H9 (cell line): Measurements from ENCODE around the gene CCM2L. TPM values are rescaled to one million over a fixed set of nuclear protein-coding genes. Genes with fewer than 3 reads are reported as not detected.

ENCODE experiments used
- DNase-seq: peaks from one replicate; pipeline ENCODE4 v3.0.0-alpha.2; 2017
- H2AFZ ChIP-seq: one replicate; pipeline ENCODE4 v1.6.1; 2013; ENCODE audit warnings: mild to moderate bottlenecking, low read length, control low read depth, moderate library complexity
- H2AK5ac ChIP-seq: 2 replicates; pipeline ENCODE4 v1.6.1; 2013; ENCODE audit warnings: low read length, control low read depth, mixed read lengths; ENCODE audit not compliant: insufficient read length
- H2BK120ac ChIP-seq: one replicate; pipeline ENCODE4 v1.6.1; 2013; ENCODE audit warnings: low read depth, mild to moderate bottlenecking, low read length, control low read depth, inconsistent platforms; ENCODE audit not compliant: poor library complexity, severe bottlenecking
- H2BK12ac ChIP-seq: 2 replicates; pipeline ENCODE4 v1.6.1; 2013; ENCODE audit warnings: low read length, control low read depth, mixed read lengths, low read depth; ENCODE audit not compliant: insufficient read length
- H2BK15ac ChIP-seq: 2 replicates; pipeline ENCODE4 v1.6.1; 2013; ENCODE audit warnings: low read depth, low read length, control low read depth
- H2BK20ac ChIP-seq: one replicate; pipeline ENCODE4 v1.6.1; 2013; ENCODE audit warnings: low read depth, mild to moderate bottlenecking, low read length, control low read depth, inconsistent platforms; ENCODE audit not compliant: poor library complexity, severe bottlenecking
- H2BK5ac ChIP-seq: 2 replicates; pipeline ENCODE4 v1.6.1; 2013; ENCODE audit warnings: low read length, control low read depth, mixed read lengths; ENCODE audit not compliant: insufficient read length
- H3K14ac ChIP-seq: 2 replicates; pipeline ENCODE4 v1.6.1; 2013; ENCODE audit warnings: low read length, control low read depth; ENCODE audit not compliant: insufficient read depth
- H3K18ac ChIP-seq: 2 replicates; pipeline ENCODE4 v1.6.1; 2013; ENCODE audit warnings: low read depth, mild to moderate bottlenecking, mixed read lengths, low read length, control low read depth; ENCODE audit not compliant: insufficient read length
- H3K23ac ChIP-seq: 2 replicates; pipeline ENCODE4 v1.6.1; 2013; ENCODE audit warnings: low read length, control low read depth, mixed read lengths, low read depth; ENCODE audit not compliant: insufficient read length
- H3K23me2 ChIP-seq: 2 replicates; pipeline ENCODE4 v1.6.1; 2013; ENCODE audit warnings: low read depth, mild to moderate bottlenecking, mixed read lengths, low read length, control low read depth; ENCODE audit not compliant: insufficient read length, poor library complexity, severe bottlenecking
- H3K27ac ChIP-seq: 2 replicates; pipeline ENCODE4 v1.5.1; 2013; ENCODE audit warnings: low read length, control low read depth, mixed read lengths, low read depth; ENCODE audit not compliant: insufficient read length
- H3K27me3 ChIP-seq: 2 replicates; pipeline ENCODE4 v1.6.1; 2013; ENCODE audit warnings: low read length, control low read depth, inconsistent platforms; ENCODE audit not compliant: insufficient read depth
- H3K4ac ChIP-seq: 2 replicates; pipeline ENCODE4 v1.6.1; 2013; ENCODE audit warnings: low read depth, mild to moderate bottlenecking, control low read depth, inconsistent platforms, low read length, moderate library complexity
- H3K4me1 ChIP-seq: 2 replicates; pipeline ENCODE4 v1.6.1; 2013; ENCODE audit warnings: low read length, control low read depth, inconsistent platforms; ENCODE audit not compliant: insufficient read depth
- H3K4me2 ChIP-seq: 2 replicates; pipeline ENCODE4 v1.6.1; 2013; ENCODE audit warnings: low read length, control low read depth, mixed read lengths; ENCODE audit not compliant: insufficient read length, insufficient read depth
- H3K56ac ChIP-seq: 2 replicates; pipeline ENCODE4 v1.6.1; 2013; ENCODE audit warnings: low read depth, mild to moderate bottlenecking, mixed read lengths, low read length, control low read depth; ENCODE audit not compliant: insufficient read length
- H3K79me1 ChIP-seq: 2 replicates; pipeline ENCODE4 v1.6.1; 2013; ENCODE audit warnings: low read depth, mild to moderate bottlenecking, moderate library complexity, low read length, control low read depth, inconsistent platforms; ENCODE audit not compliant: insufficient read depth, poor library complexity, severe bottlenecking
- H3K79me2 ChIP-seq: 2 replicates; pipeline ENCODE4 v1.6.1; 2013; ENCODE audit warnings: low read length, control low read depth, inconsistent platforms; ENCODE audit not compliant: insufficient read depth
- H3K9ac ChIP-seq: 2 replicates; pipeline ENCODE4 v1.6.1; 2013; ENCODE audit warnings: low read length, control low read depth, mixed read lengths; ENCODE audit not compliant: insufficient read length; ENCODE audit errors: extremely low read depth
- H3K9me3 ChIP-seq: one replicate; pipeline ENCODE4 v1.6.1; 2013; ENCODE audit warnings: low read depth, low read length, inconsistent platforms; ENCODE audit not compliant: control insufficient read depth
- H3T11ph ChIP-seq: one replicate; pipeline ENCODE4 v1.6.1; 2013; ENCODE audit warnings: mild to moderate bottlenecking, low read length, control low read depth, inconsistent platforms
- H4K20me1 ChIP-seq: one replicate; pipeline ENCODE4 v1.6.1; 2013; ENCODE audit not compliant: control insufficient read depth, insufficient read length, insufficient read depth
- H4K5ac ChIP-seq: 2 replicates; pipeline ENCODE4 v1.6.1; 2013; ENCODE audit warnings: low read depth, mild to moderate bottlenecking, mixed read lengths, low read length, control low read depth; ENCODE audit not compliant: insufficient read length
- H4K8ac ChIP-seq: replicated peaks from 2 replicates; pipeline ENCODE4 v1.6.1; 2013; ENCODE audit warnings: low read length, control low read depth, mixed read lengths, low read depth; ENCODE audit not compliant: insufficient read length
- H4K91ac ChIP-seq: 2 replicates; pipeline ENCODE4 v1.6.1; 2013; ENCODE audit warnings: low read depth, mild to moderate bottlenecking, moderate library complexity, mixed read lengths, low read length, control low read depth; ENCODE audit not compliant: insufficient read length
- H3K27ac Mint-ChIP-seq, 3 experiments: 2 replicates in 2 of 3; 3 replicates in 1 of 3; pipeline ENCODE4 v1.8.0; 2020 to 2021; ENCODE audit warnings: mixed read lengths in 3 of 3, mild to moderate bottlenecking in 1 of 3, moderate library complexity in 1 of 3
- H3K27me3 Mint-ChIP-seq: 2 replicates; pipeline ENCODE4 v1.8.0; 2021; ENCODE audit warnings: low read depth, mild to moderate bottlenecking, moderate library complexity, mixed read lengths
- H3K36me3 Mint-ChIP-seq, 3 experiments: 2 replicates in 2 of 3; 3 replicates in 1 of 3; pipeline ENCODE4 v1.8.0; 2020 to 2021; ENCODE audit warnings: low read depth in 3 of 3, mixed read lengths in 3 of 3; ENCODE audit not compliant: insufficient read depth in 1 of 3
- H3K4me1 Mint-ChIP-seq, 2 experiments: 2 replicates each; pipeline ENCODE4 v1.8.0; 2020; ENCODE audit warnings: mixed read lengths in 2 of 2
- H3K4me3 Mint-ChIP-seq, 2 experiments: 2 replicates in 1 of 2; 3 replicates in 1 of 2; pipeline ENCODE4 v1.8.0; 2020 to 2021; ENCODE audit warnings: mild to moderate bottlenecking in 2 of 2, mixed read lengths in 2 of 2, moderate library complexity in 1 of 2
- H3K9me3 Mint-ChIP-seq, 2 experiments: 2 replicates in 1 of 2; 3 replicates in 1 of 2; pipeline ENCODE4 v1.8.0; 2020; ENCODE audit warnings: mild to moderate bottlenecking in 2 of 2, mixed read lengths in 2 of 2, moderate library complexity in 1 of 2
- CTCF ChIP-seq: fragments of 200-600 bp; sonication (generic); conservative IDR thresholded peaks from 3 replicates; pipeline ENCODE4 v1.8.0; 2021; ENCODE audit warnings: antibody characterized with exemption, mild to moderate bottlenecking
- WGBS: extraction: QIAGEN DNeasy Blood & Tissue Kit; methylation state at CpG from one replicate; pipeline ENCODE4 v1.1.7; 2013; ENCODE audit warnings: missing lambda C conversion rate, low lambda C conversion rate, mixed read lengths; ENCODE audit not compliant: insufficient read length; ENCODE audit errors: extremely low coverage; 5-methylcytosine and 5-hydroxymethylcytosine counted together
- total RNA-seq: library from RNA; stranded (reverse); gene quantifications from 2 replicates; pipeline ENCODE4 v1.2.1, GENCODE V29; 2021

CCM2L gene
- total RNA-seq, 1 experiment from 2014 or later: 4.6 TPM

DNA sequence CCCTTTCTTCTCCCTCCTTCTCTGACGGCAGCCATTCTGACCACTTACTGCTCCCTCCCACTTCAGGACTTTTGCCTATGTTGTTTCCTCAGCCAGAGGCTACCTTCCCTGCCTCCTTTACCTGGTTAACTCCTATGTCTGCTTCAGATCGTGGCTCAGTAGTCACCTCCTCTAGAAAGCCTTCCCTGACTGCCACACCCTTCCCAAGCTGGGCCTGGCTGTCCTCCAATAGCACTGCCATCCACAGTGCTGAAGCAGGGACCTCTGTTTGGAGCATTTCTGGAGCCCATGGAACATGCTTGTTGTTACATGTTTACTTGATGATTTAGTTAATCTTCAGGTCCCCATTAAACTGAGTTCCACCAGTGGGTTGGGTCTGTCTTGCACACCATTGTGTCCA, 28.5 kb upstream of the CCM2L start:
- Histone ChIP-seq H2BK20ac (no peak overlapping the region), H3K4me2 (no peak overlapping the region), H3K79me1 (no peaks in the 10 kb centered on the region), H3K27ac (no peak overlapping the region), H3K9me3 (no peaks in the 10 kb centered on the region), H2AK5ac (no peak overlapping the region), H2BK5ac (no peak overlapping the region), H3K14ac (no peak overlapping the region), H3K79me2 (no peaks in the 10 kb centered on the region), H2BK12ac (no peak overlapping the region), H4K8ac (no peak overlapping the region), H2BK15ac (no peak overlapping the region), H3K23me2 (no peaks in the 10 kb centered on the region), H3K27me3 (no peaks in the 10 kb centered on the region), H4K20me1 (no peaks in the 10 kb centered on the region), H4K5ac (no peak overlapping the region), H2AFZ (no peak overlapping the region), H4K91ac (no peak overlapping the region), H3K4me1 (no peaks in the 10 kb centered on the region), H3K23ac (no peak overlapping the region), H2BK120ac (no peak overlapping the region), H3K56ac (no peak overlapping the region), H3T11ph (no peak overlapping the region), H3K4ac (no peak overlapping the region), H3K9ac (no peak overlapping the region), H3K18ac (no peak overlapping the region)
- DNase-seq: no peak
- Mint-ChIP-seq H3K36me3 (no peaks in the 10 kb centered on the region), H3K9me3 (no peaks in the 10 kb centered on the region; a peak in 1 of 5 replicates), H3K4me3 (no peak overlapping the region), H3K4me1 (peaks cover 3 to 6% of the 10 kb centered on the region in 2 experiments), H3K27me3 (peaks cover 6% of the 10 kb centered on the region), H3K27ac (no peak overlapping the region)
- no CpG with 5 or more reads among the region's 2 CpGs for WGBS
- TF ChIP-seq CTCF: no peak
